Vein endothelial cell (primary cell): Measurements from ENCODE around the gene CHRM1. TPM values are rescaled to one million over a fixed set of nuclear protein-coding genes. Genes with fewer than 3 reads are reported as not detected.

Experiments used
- small RNA-seq: library from RNA; depleted of rRNA; stranded (forward); fragments of <200 nt; gene quantifications from one replicate; pipeline ENCODE3, GENCODE V24; 2012
- total RNA-seq: library from RNA; depleted of rRNA; stranded (reverse); fragments of >200 nt; gene quantifications from 2 replicates; pipeline ENCODE4 v1.2.3, GENCODE V29; 2012

Gene CHRM1, protein sequence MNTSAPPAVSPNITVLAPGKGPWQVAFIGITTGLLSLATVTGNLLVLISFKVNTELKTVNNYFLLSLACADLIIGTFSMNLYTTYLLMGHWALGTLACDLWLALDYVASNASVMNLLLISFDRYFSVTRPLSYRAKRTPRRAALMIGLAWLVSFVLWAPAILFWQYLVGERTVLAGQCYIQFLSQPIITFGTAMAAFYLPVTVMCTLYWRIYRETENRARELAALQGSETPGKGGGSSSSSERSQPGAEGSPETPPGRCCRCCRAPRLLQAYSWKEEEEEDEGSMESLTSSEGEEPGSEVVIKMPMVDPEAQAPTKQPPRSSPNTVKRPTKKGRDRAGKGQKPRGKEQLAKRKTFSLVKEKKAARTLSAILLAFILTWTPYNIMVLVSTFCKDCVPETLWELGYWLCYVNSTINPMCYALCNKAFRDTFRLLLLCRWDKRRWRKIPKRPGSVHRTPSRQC
- total RNA-seq, result not detected in 2 replicates

DNA sequence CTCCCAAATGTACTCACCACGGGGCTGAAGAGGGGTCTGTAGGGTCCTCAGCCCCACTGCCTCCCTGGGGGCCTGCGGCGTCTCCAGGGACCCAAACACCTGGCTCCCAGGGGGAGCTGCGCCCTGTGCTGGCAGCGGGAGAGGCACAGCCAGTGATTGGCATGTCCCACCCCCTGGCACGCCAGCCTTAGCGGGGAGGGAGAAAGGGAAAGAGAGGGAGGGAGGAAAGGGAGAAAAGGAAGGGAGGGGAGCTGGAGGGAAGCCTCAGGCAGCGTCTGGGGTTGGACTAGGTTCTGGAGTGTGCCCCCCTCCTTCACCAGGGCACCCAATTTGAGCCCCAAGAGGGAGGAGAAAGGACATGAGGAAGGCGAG is at the start of gene CHRM1:
Gene CHRM1, minus strand, starts transcription at position 163 of the 372 bp plus-strand sequence. CDS start 10,263 bp downstream, outside the sequence.

GRCh38 chr11:62880803-62881578 is 40.2 kb downstream of the CHRM1 start, which contains the start of gene SLC3A2:
Gene SLC3A2 (plus strand): TSS chr11:62880896. CDS start chr11:62881024, 128 bp downstream.

Small RNA genes lying within 50 kb of the gene (small RNA-seq; reads per million reads assigned to genes)
- not detected for gene RN7SL259P

Other genes starting within 250 kb of the CHRM1 start
- gene UQCC3, start 249.7 kb downstream of the CHRM1 start, total RNA-seq, result 5.9 and 6.1 TPM in 2 replicates
- 4.2 TPM in 2 replicates for gene LBHD1, start 249.1 kb downstream of the CHRM1 start, total RNA-seq
- gene UBXN1, start 242.3 kb downstream of the CHRM1 start, total RNA-seq, result 88.7 and 147 TPM in 2 replicates
- gene LRRN4CL, start 231.8 kb downstream of the CHRM1 start, total RNA-seq, result 0.19 and 0.33 TPM in 2 replicates
- gene BSCL2, start 213.9 kb downstream of the CHRM1 start, total RNA-seq, result 28.7 and 30.2 TPM in 2 replicates
- gene GNG3, start 213.7 kb downstream of the CHRM1 start, total RNA-seq, result not detected in 2 replicates
- gene HNRNPUL2, start 193.9 kb downstream of the CHRM1 start, total RNA-seq, result 10.5 and 15.0 TPM in 2 replicates
- 31.0 and 45.9 TPM in 2 replicates for gene TTC9C, start 192.9 kb downstream of the CHRM1 start, total RNA-seq
- gene ZBTB3, start 167.2 kb downstream of the CHRM1 start, total RNA-seq, result 15.4 and 16.0 TPM in 2 replicates
- gene POLR2G, start 159.8 kb downstream of the CHRM1 start, total RNA-seq, result 43.1 and 50.6 TPM in 2 replicates
- gene TAF6L, start 150.0 kb downstream of the CHRM1 start, total RNA-seq, result 19.9 and 20.9 TPM in 2 replicates
- gene TMEM179B, start 134.0 kb downstream of the CHRM1 start, total RNA-seq, result 29.1 and 36.3 TPM in 2 replicates
- 12.6 and 14.0 TPM in 2 replicates for gene TMEM223, start 129.4 kb downstream of the CHRM1 start, total RNA-seq
- gene NXF1, start 115.9 kb downstream of the CHRM1 start, total RNA-seq, result 37.2 and 41.6 TPM in 2 replicates
- 33.0 and 43.1 TPM in 2 replicates for gene STX5, start 89.3 kb downstream of the CHRM1 start, total RNA-seq
- gene TEX54, start 88.5 kb downstream of the CHRM1 start, total RNA-seq, result 0.98 TPM in 1 of 2 replicates, not detected in the other
- gene WDR74, start 81.8 kb downstream of the CHRM1 start, total RNA-seq, result 44.4 and 47.0 TPM in 2 replicates
- 109 and 145 TPM in 2 replicates for gene SLC3A2, start 40.5 kb downstream of the CHRM1 start, total RNA-seq
- gene SLC22A6, start 63.6 kb upstream of the CHRM1 start, total RNA-seq, result not detected in 2 replicates
- gene SLC22A8, start 94.5 kb upstream of the CHRM1 start, total RNA-seq, result not detected in 2 replicates
- not detected in 2 replicates for gene SLC22A24, start 222.9 kb upstream of the CHRM1 start, total RNA-seq